ENCODE data around the gene GPR108.

GRCh38 chr19:6713773-6714692 lies 23.3 kb downstream of the GPR108 start:
- TF ChIP-seq CEBPB (IDR thresholded peaks at IDR 0.05): no peak
- no peak for TF ChIP-seq TAF1 (IDR thresholded peaks at IDR 0.05; ENCODE audit: low read depth)
- no peak for TF ChIP-seq MAX (IDR thresholded peaks at IDR 0.05)
- no peak for TF ChIP-seq EP300 (IDR thresholded peaks at IDR 0.05; ENCODE audit: borderline replicate concordance)
- no peak for TF ChIP-seq EGR1 (IDR thresholded peaks at IDR 0.05)
- TF ChIP-seq YY1 (IDR thresholded peaks at IDR 0.05; ENCODE audit: low read depth): no peak
- no peak for TF ChIP-seq FOXM1 (IDR thresholded peaks at IDR 0.05; ENCODE audit: borderline replicate concordance, low read depth)
- no peak for TF ChIP-seq TEAD4 (IDR thresholded peaks at IDR 0.05)
